HCT116 (cell line): ENCODE results near the gene DGCR8. TPM values are rescaled to one million over a fixed set of nuclear protein-coding genes. Genes with fewer than 3 reads are reported as not detected.

Experiments
- ATAC-seq: fragments of 200-7000 bp; cut with Tn5 transposase; 2 replicates; pipeline ENCODE4 v1.9.1; 2020; ENCODE audit warnings: mild to moderate bottlenecking, moderate library complexity
- BruUV-seq: library from RNA; stranded (reverse); fragments of 400-500 nt; replicated peaks from 2 replicates; lab custom pipeline; 2021; lab: Mats Ljungman, UMichigan
- CTCF ChIA-PET: fragments of 300-600 bp; sonication (Branson Sonifier 250); formaldehyde crosslinking; loops from one replicate; lab custom pipeline; 2021; ENCODE audit warnings: antibody characterized with exemption; lab: Charles Lee
- POLR2A ChIA-PET: fragments of 300-600, 350-600 bp; sonication (Branson Sonifier 250); formaldehyde crosslinking; loops from one replicate; lab custom pipeline; 2021; ENCODE audit warnings: antibody characterized with exemption; lab: Charles Lee
- RAD21 ChIA-PET, 2 experiments: fragments of 300-600 bp; sonication (Branson Sonifier 250); formaldehyde crosslinking; loops; one replicate each; lab custom pipeline; 2023; ENCODE audit warnings: low total read pairs in 2 of 2; ENCODE audit not compliant: uncharacterized antibody in 2 of 2, unreplicated experiment in 2 of 2, low non-redundant PET in 1 of 2; lab: Charles Lee
- DNase-seq: peaks from one replicate; pipeline ENCODE4 v3.0.0-alpha.2; 2010; ENCODE audit warnings: low read depth, low spot score
- H2AFZ ChIP-seq: fragments of 200-600 bp; shearing (Covaris generic), sonication (generic); 2 replicates; pipeline ENCODE4 v1.6.1; 2017; ENCODE audit warnings: low read depth, mixed run types, mixed read lengths, antibody characterized with exemption, low read length; ENCODE audit not compliant: poor library complexity, severe bottlenecking
- H3K27ac ChIP-seq: 2 replicates; pipeline ENCODE4 v1.5.1; 2012; ENCODE audit warnings: low read depth, low read length
- H3K27me3 ChIP-seq: fragments of 200-600 bp; sonication (generic); 2 replicates; pipeline ENCODE4 v1.6.1; 2016; ENCODE audit warnings: mixed run types, low read length, mixed read lengths; ENCODE audit not compliant: insufficient read depth
- H3K36me3 ChIP-seq, 2 experiments: fragments of 200-500 bp in 1 of 2; fragments of 200-600 bp in 1 of 2; sonication (Bioruptor generic) in 1 of 2; sonication (generic) in 1 of 2; 2 replicates each; pipeline versions ENCODE4 v1.5.1 to v1.6.1; 2014 to 2016; ENCODE audit warnings: low read length in 2 of 2, inconsistent platforms in 1 of 2, mixed read lengths in 1 of 2, mixed run types in 1 of 2; ENCODE audit not compliant: insufficient read depth in 2 of 2, control insufficient read depth in 1 of 2
- H3K4me1 ChIP-seq, 2 experiments: fragments of 200-600 bp in 1 of 2; sonication (generic) in 1 of 2; 2 replicates each; pipeline versions ENCODE4 v1.5.1 to v1.6.1; 2012 to 2017; ENCODE audit warnings: low read length in 2 of 2, inconsistent platforms in 1 of 2, mild to moderate bottlenecking in 1 of 2, mixed read lengths in 1 of 2, mixed run types in 1 of 2, moderate library complexity in 1 of 2; ENCODE audit not compliant: insufficient read depth in 2 of 2, control insufficient read depth in 1 of 2
- H3K4me2 ChIP-seq: fragments of 200-600 bp; sonication (generic); 2 replicates; pipeline ENCODE4 v1.6.1; 2017; ENCODE audit warnings: mixed run types, low read length, mixed read lengths
- H3K4me3 ChIP-seq, 2 experiments: fragments of 200-600 bp in 1 of 2; sonication (generic) in 1 of 2; replicated peaks in 1 of 2; 2 replicates each; pipeline ENCODE4 v1.5.1; 2011 to 2016; ENCODE audit warnings: low read length in 2 of 2, control low read depth in 1 of 2, low read depth in 1 of 2, mild to moderate bottlenecking in 1 of 2, mixed read lengths in 1 of 2, mixed run types in 1 of 2
- H3K79me2 ChIP-seq: fragments of 200-600 bp; sonication (generic); 2 replicates; pipeline ENCODE4 v1.6.1; 2017; ENCODE audit warnings: mild to moderate bottlenecking, mixed run types, low read length, moderate library complexity, mixed read lengths; ENCODE audit not compliant: insufficient read depth
- H3K9ac ChIP-seq: fragments of 200-600 bp; sonication (generic); 2 replicates; pipeline ENCODE4 v1.6.1; 2016; ENCODE audit warnings: low read length, mixed read lengths
- H3K9me2 ChIP-seq: fragments of 200-600 bp; sonication (generic), shearing (Covaris generic); 2 replicates; pipeline ENCODE4 v1.6.1; 2017; ENCODE audit warnings: mixed run types, mild to moderate bottlenecking, moderate library complexity; ENCODE audit not compliant: insufficient read depth
- H3K9me3 ChIP-seq, 2 experiments: fragments of 200-500 bp in 1 of 2; fragments of 200-600 bp in 1 of 2; sonication (Bioruptor generic) in 1 of 2; sonication (generic) in 1 of 2; 2 replicates each; pipeline ENCODE4 v1.6.1; 2014 to 2017; ENCODE audit warnings: low read length in 2 of 2, mixed read lengths in 2 of 2, inconsistent platforms in 1 of 2, low read depth in 1 of 2, mild to moderate bottlenecking in 1 of 2, mixed run types in 1 of 2, moderate library complexity in 1 of 2; ENCODE audit not compliant: control insufficient read depth in 1 of 2, insufficient read depth in 1 of 2
- H4K20me1 ChIP-seq: fragments of 200-600 bp; sonication (generic), shearing (Covaris generic); 2 replicates; pipeline ENCODE4 v1.6.1; 2017; ENCODE audit warnings: mixed run types, mild to moderate bottlenecking, moderate library complexity; ENCODE audit not compliant: insufficient read depth
- ELF1 ChIP-seq: IDR thresholded peaks from 2 replicates; pipeline ENCODE4 v1.6.1; 2012; ENCODE audit warnings: low read depth, borderline replicate concordance
- EZH2 ChIP-seq: fragments of 200-600 bp; sonication (generic); IDR thresholded peaks from 2 replicates; pipeline ENCODE4 v1.6.1; 2017; ENCODE audit warnings: antibody characterized with exemption, mixed run types
- FOSL1 ChIP-seq: IDR thresholded peaks from 2 replicates; pipeline ENCODE4 v1.6.1; 2012; ENCODE audit warnings: low read depth
- JUND ChIP-seq: IDR thresholded peaks from 2 replicates; pipeline ENCODE4 v1.6.1; 2012
- POLR2AphosphoS5 ChIP-seq: IDR thresholded peaks from 2 replicates; pipeline ENCODE4 v1.6.1; 2011; ENCODE audit warnings: mild to moderate bottlenecking, low read depth, low read length, moderate library complexity
- RAD21 ChIP-seq: IDR thresholded peaks from 2 replicates; pipeline ENCODE4 v1.6.1; 2012; ENCODE audit warnings: low read depth, mild to moderate bottlenecking
- SP1 ChIP-seq: IDR thresholded peaks from 2 replicates; pipeline ENCODE4 v1.6.1; 2012; ENCODE audit warnings: low read depth
- SRF ChIP-seq: IDR thresholded peaks from 2 replicates; pipeline ENCODE4 v1.6.1; 2012; ENCODE audit warnings: low read depth
- TCF7L2 ChIP-seq: IDR thresholded peaks from 2 replicates; pipeline ENCODE4 v1.7.0; 2011; ENCODE audit warnings: borderline replicate concordance, inconsistent platforms; ENCODE audit not compliant: insufficient read depth, insufficient read length; ENCODE audit errors: extremely low read depth
- YY1 ChIP-seq: IDR thresholded peaks from 2 replicates; pipeline ENCODE4 v1.6.1; 2011; ENCODE audit warnings: low read length, low read depth, moderate library complexity, mild to moderate bottlenecking; ENCODE audit not compliant: insufficient replicate concordance; ENCODE audit errors: extremely low read depth
- ZFX ChIP-seq: fragments of 450-650 bp; IDR thresholded peaks from 2 replicates; pipeline ENCODE4 v1.6.1; 2017
- ZNF274 ChIP-seq: fragments of 200-500 bp; sonication (Bioruptor generic); IDR thresholded peaks from 2 replicates; pipeline ENCODE4 v1.6.1; 2014; ENCODE audit warnings: mild to moderate bottlenecking, low read depth, low read length, inconsistent platforms
- intact Hi-C: fragments of 100-400 bp; cut with micrococcal nuclease; formaldehyde crosslinking; loops from 2 replicates; pipeline ENCODE4 v1.10.0; 2022
- total RNA-seq: library from RNA; stranded (reverse); gene quantifications from one replicate; pipeline ENCODE4 v1.2.1, GENCODE V29; 2021; ENCODE audit not compliant: unreplicated experiment

The DGCR8 gene
- total RNA-seq, 1 experiment from 2014 or later = 43.8 TPM

GRCh38 chr22:20107951-20108756 lies 28.1 kb downstream of the DGCR8 start:
- BruUV-seq = no TSS peak
- Histone ChIP-seq H3K4me1 (peaks cover 0 to 4% of the 10 kb centered on the region in 2 experiments; a peak in 1 of 4 replicates), H3K27me3 (no peaks in the 10 kb centered on the region), H3K36me3 (peaks cover 26 to 69% of the 10 kb centered on the region in 2 experiments; a peak in 3 of 4 replicates), H2AFZ (no peak overlapping the region), H3K9ac (no peak overlapping the region), H4K20me1 (no peaks in the 10 kb centered on the region), H3K27ac (no peak overlapping the region), H3K79me2 (peaks cover 27% of the 10 kb centered on the region), H3K9me2 (no peaks in the 10 kb centered on the region), H3K4me3 (no peak overlapping the region), H3K9me3 (no peaks in the 10 kb centered on the region), H3K4me2 (no peak overlapping the region)
- intact Hi-C loops = no loop called here
- DNase-seq (no peak), ATAC-seq (no peak)
- ChIA-PET RAD21 (no interaction called here), CTCF (no interaction called here), POLR2A (no interaction called here)
- no peak for TF ChIP-seq SP1
- TF ChIP-seq FOSL1 = no peak
- TF ChIP-seq ELF1 = no peak
- no peak for TF ChIP-seq RAD21

GRCh38 chr22:20108757-20109230 lies 28.8 kb downstream of the DGCR8 start:
- no peak for TF ChIP-seq FOSL1
- no peak for TF ChIP-seq SP1
- no peak for TF ChIP-seq ZFX
- TF ChIP-seq YY1 = no peak
- TF ChIP-seq JUND = no peak
- no peak for TF ChIP-seq SRF
- TF ChIP-seq ZNF274 = no peak
- no peak for TF ChIP-seq POLR2AphosphoS5
- no peak for TF ChIP-seq TCF7L2
- TF ChIP-seq EZH2 = no peak
- TF ChIP-seq, all 23 proteins: peak for 0
- H3K4me2 ChIP-seq = no peak overlapping the region
- no peaks in the 10 kb centered on the region for H3K9me2 ChIP-seq
- H4K20me1 ChIP-seq = no peaks in the 10 kb centered on the region
- H3K27ac ChIP-seq = no peak overlapping the region
- no peak overlapping the region for H2AFZ ChIP-seq
- H3K9ac ChIP-seq = no peak overlapping the region
- no peak for DNase-seq
- H3K79me2 ChIP-seq = peaks cover 22% of the 10 kb centered on the region
- no peak overlapping the region for H3K4me3 ChIP-seq
- no peaks in the 10 kb centered on the region for H3K27me3 ChIP-seq
- BruUV-seq = no TSS peak
- ChIA-PET POLR2A (no interaction called here), CTCF (no interaction called here), RAD21 (no interaction called here)
- intact Hi-C loops = no loop called here
- H3K4me1 ChIP-seq = peaks cover 0 to 4% of the 10 kb centered on the region in 2 experiments; a peak in 1 of 4 replicates
- ATAC-seq = no peak
- H3K36me3 ChIP-seq = peaks cover 24 to 69% of the 10 kb centered on the region in 2 experiments; a peak in 3 of 4 replicates
- no peaks in the 10 kb centered on the region for H3K9me3 ChIP-seq
